Pancreas (tissue), 10 donors: Measurements from ENCODE around the gene IFRD2. TPM values are rescaled to one million over a fixed set of nuclear protein-coding genes. Genes with fewer than 3 reads are reported as not detected.

ENCODE experiments used
- ATAC-seq, 4 donors: fragments of 200-7000 bp; cut with Tn5 transposase; one replicate each; pipeline versions ENCODE4 v1.8.0 to v1.9.1; 2020; ENCODE audit warnings: mild to moderate bottlenecking in 4 of 4, moderate library complexity in 4 of 4
- DNase-seq, 6 donors: peaks; one replicate each; pipeline ENCODE4 v3.0.0-alpha.2; 2020
- FAIRE-seq: peaks from 2 replicates; lab custom pipeline; 2012; peaks lifted over from hg19 to GRCh38; lab: Jason Lieb, UNC
- H3K27ac ChIP-seq, 4 donors: fragments of 200-600 bp; sonication (generic); 1 replicate in 3 of 4; 2 replicates in 1 of 4; pipeline versions ENCODE4 v1.5.0 to v1.8.0; 2020
- H3K27me3 ChIP-seq, 4 donors: fragments of 200-600 bp; one replicate each; pipeline ENCODE4 v1.8.0; 2021
- H3K36me3 ChIP-seq, 3 donors: fragments of 200-600 bp; sonication (generic) in 1 of 3; one replicate each; pipeline versions ENCODE4 v1.5.0 to v1.8.0; 2020 to 2021
- H3K4me1 ChIP-seq, 3 donors: fragments of 200-600 bp; one replicate each; pipeline ENCODE4 v1.8.0; 2021
- H3K4me3 ChIP-seq, 4 donors: fragments of 200-600 bp; sonication (generic) in 2 of 4; one replicate each; pipeline versions ENCODE4 v1.5.0 to v1.8.0; 2020 to 2021
- H3K9me3 ChIP-seq, 4 donors: fragments of 200-600 bp; one replicate each; pipeline ENCODE4 v1.8.0; 2021
- CTCF ChIP-seq, 4 donors: fragments of 200-600 bp; sonication (generic) in 3 of 4; IDR thresholded peaks; one replicate each; pipeline versions ENCODE4 v1.5.0 to v1.8.0; 2021; ENCODE audit warnings: antibody characterized with exemption in 4 of 4
- WGBS, 2 donors: extraction: QIAGEN DNeasy Blood & Tissue Kit; methylation state at CpG; one replicate each; pipeline ENCODE4 v1.1.7; 2013; 5-methylcytosine and 5-hydroxymethylcytosine counted together
- intact Hi-C, 3 donors: fragments of 100-400 bp; cut with DNase I; formaldehyde crosslinking; loops; one replicate each; pipeline versions ENCODE4 v1.11.1 to v1.14.2; 2022
- polyA plus RNA-seq, 2 donors: library from polyadenylated mRNA; stranded (reverse); fragments of 200-250 nt; gene quantifications; one replicate each; pipeline ENCODE4 v1.2.3, GENCODE V29; 2013
- total RNA-seq, 6 donors: library from RNA; stranded (reverse); fragmentation: NEBNext Ultra II Directional in 4 of 6; extraction: Animal tissue kit (Norgen Biotek cat#: 25700) in 4 of 6; gene quantifications; one replicate each; pipeline versions ENCODE4 v1.2.1 to v1.2.4, GENCODE V29; 2021 to 2023
- donor health status: healthy with polysubstance abuse.
- donor health status: DM: no; HTN: no; CAD: no; lungs with moderate emphysema.
- donor health status: DM: no; HTN: no; CAD: no.
- donor health status: control.
- donor health status: control.
- donor health status: Bipolar disorder and iron deficiency.
- donor health status: DM: yes; HTN: yes; CAD: no.
- donor health status: DM: no; HTN: no; CAD: no.
- donor health status: DM: no; HTN: no; CAD: no.
- donor health status: DM: yes; HTN: yes; CAD: no.

Gene IFRD2
- total and polyA plus RNA-seq, 8 donors, result 47.1 to 117 (median 59.5) TPM

DNA sequence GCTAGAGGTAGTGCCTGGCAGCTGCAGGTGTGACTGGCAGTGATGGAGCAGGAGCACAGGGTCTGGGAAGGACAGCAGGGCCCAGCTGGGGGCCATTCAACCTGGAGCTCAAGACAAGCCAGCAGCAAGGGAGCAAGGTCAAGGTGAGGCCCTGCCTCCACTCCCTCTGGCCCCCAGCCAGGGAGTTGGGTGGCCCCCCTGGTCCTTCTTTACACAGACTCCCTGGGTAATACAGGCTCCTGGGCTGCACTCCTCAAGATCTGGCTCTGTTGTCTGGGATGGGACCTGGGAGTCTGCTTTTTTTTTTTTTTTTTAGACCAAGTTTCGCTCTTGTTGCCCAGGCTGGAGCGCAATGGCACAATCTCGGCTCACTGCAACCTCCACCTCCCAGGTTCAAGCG is 41.7 kb downstream of the IFRD2 start:
- no peak for TF ChIP-seq CTCF (IDR thresholded peaks at IDR 0.05)
- ATAC-seq (no peak), FAIRE-seq (no peak), DNase-seq (no peak)
- no peaks in the 10 kb centered on the region for H3K27me3 ChIP-seq
- peaks cover 0 to 8% (median 6%) of the 10 kb centered on the region in 3 donors for H3K36me3 ChIP-seq
- H3K27ac ChIP-seq, result no peak overlapping the region
- no peak overlapping the region for H3K4me3 ChIP-seq
- no peaks in the 10 kb centered on the region for H3K9me3 ChIP-seq
- H3K4me1 ChIP-seq, result peaks cover 0 to 7% (median 4%) of the 10 kb centered on the region in 3 donors
- intact Hi-C loops, result loop anchor here in 1 of 3 donors (10.0 kb wide), 1 partner anchor 74 kb away; the partner anchor contains the start of genes HYAL2 and TUSC2
- WGBS, 2 donors, result 93 to 95% methylated on average over 4 of the region's 4 CpGs

DNA sequence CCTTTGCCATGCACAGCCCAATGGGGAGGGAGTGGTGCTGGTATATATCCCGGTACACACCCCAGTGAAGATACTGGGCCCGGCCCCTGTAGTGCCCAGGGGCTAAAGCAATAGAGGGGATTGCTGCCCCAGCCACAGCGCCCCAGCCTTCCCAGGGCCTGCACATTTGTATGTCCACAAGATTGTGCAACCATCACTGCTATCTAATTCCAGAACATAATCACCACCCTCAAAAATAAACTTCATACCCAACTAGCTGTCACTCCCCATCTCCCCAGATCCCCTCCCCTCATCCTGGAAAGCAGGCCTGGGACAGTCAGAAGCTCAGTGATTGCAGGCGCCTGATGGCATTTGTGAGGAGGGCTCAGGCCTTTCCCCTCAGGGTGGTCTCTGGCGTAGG is 42.8 kb downstream of the IFRD2 start:
- H3K36me3 ChIP-seq, result peaks cover 0 to 6% (median 4%) of the 10 kb centered on the region in 3 donors
- intact Hi-C loops, result no loop called here
- WGBS, 2 donors, result 93 to 97% methylated on average over 5 of the region's 5 CpGs
- no peak for TF ChIP-seq CTCF (IDR thresholded peaks at IDR 0.05)
- H3K27me3 ChIP-seq, result no peaks in the 10 kb centered on the region
- ATAC-seq (no peak), DNase-seq (no peak), FAIRE-seq (no peak)
- H3K4me1 ChIP-seq, result peaks cover 0 to 12% (median 5%) of the 10 kb centered on the region in 3 donors
- no peak overlapping the region for H3K4me3 ChIP-seq
- H3K9me3 ChIP-seq, result no peaks in the 10 kb centered on the region
- no peak overlapping the region for H3K27ac ChIP-seq

DNA sequence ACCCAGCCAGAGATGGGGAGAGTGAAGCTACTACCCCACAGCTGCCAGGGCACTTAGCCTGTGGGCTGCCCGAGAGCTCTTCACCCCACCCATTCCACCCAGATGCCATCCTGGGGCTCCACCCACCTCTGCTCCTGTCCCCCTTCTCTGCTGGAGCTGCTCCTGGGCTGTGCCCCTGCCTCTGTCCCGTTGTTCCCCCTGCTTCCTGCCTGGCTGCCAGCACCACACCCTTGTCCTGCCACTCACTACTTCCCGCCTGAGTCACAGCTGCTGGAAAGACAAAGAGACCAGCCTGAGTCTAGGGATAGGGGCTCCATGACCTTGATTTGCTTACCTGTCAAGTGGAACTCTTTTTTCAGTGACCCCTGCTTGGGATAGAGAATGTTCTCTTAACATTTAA is 43.8 kb downstream of the IFRD2 start:
- Histone ChIP-seq H3K4me3 (no peak overlapping the region), H3K27ac (peak overlapping the region in 1 of 4 donors; percentile 44), H3K4me1 (peaks cover 0 to 15% (median 5%) of the 10 kb centered on the region in 3 donors), H3K27me3 (no peaks in the 10 kb centered on the region), H3K36me3 (peaks cover 0 to 6% (median 4%) of the 10 kb centered on the region in 3 donors), H3K9me3 (no peaks in the 10 kb centered on the region)
- 41 to 46% methylated on average over 3 of the region's 3 CpGs for WGBS, 2 donors
- ATAC-seq, result no peak
- no peak for FAIRE-seq
- no peak for DNase-seq
- intact Hi-C loops, result no loop called here
- TF ChIP-seq CTCF (IDR thresholded peaks at IDR 0.05), result no peak

DNA sequence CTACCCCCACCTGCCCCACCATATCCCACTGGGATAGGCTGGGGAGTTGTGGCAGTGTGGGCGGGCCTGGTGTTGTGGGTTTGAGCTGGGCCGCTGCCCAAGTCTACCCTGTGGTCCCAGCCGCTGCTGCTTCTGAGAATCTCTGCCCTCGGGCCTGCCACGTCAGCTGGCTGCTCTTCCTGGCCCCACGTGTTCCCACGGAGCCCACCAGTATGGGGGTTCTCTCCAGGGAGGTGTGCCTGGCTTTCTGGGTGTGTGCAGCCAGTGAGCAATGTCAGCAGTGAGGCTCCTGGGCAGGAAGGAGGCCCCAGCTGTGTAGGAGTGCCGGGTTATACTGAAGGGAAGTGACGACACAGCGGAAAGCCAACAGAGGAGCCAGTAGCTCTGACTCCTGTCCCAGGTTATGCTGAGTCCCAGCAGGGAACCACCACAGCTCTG is 45.7 kb downstream of the IFRD2 start:
- Histone ChIP-seq H3K9me3 (no peaks in the 10 kb centered on the region), H3K4me3 (peak overlapping the region in 1 of 4 donors; percentile 56), H3K4me1 (peaks cover 0 to 24% (median 5%) of the 10 kb centered on the region in 3 donors), H3K36me3 (no peaks in the 10 kb centered on the region), H3K27me3 (no peaks in the 10 kb centered on the region), H3K27ac (peak overlapping the region in 3 of 4 donors; percentile 18 to 73 (median 70))
- intact Hi-C loops, result no loop called here
- no peak for TF ChIP-seq CTCF (IDR thresholded peaks at IDR 0.05)
- FAIRE-seq, result no peak
- WGBS, 2 donors, result 35 to 40% methylated on average over 10 of the region's 10 CpGs
- peak in 3 of 4 donors; percentile 4 to 31 (median 16) for ATAC-seq
- no peak for DNase-seq

DNA sequence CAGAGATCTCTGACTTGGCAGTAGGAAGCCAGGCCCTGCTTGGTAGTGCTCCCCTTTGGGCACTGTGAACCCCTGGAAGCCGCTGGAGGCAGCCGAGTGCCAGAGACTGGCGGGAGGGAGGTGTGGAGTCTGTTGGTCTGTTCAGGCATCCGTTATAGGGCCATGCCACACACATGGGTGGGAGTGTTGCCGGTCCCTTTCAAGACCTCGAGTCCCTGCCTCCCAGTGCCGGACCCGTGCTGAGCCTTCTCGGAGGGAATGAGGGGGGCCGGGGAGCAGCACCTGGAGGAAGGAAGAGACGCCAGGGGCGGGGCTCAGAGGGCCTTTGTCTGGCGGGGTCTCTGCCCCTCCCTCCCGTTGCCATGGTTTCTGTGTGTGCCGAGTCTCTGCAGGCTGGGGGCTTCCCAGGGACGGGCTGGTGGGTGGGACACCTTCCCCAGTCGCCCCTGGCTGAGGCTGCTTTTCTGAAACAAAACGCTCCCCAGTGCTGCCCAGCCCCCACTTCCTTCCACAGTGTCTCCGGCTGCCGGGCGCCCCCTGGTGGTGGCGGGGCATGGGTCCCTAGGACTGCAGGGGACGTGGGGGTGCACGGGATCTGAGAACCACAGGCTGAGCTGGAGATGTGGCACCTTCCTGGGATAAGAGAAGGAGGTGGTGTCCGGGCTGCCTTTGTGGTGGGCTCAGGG is 46.3 kb downstream of the IFRD2 start:
- WGBS, 2 donors, result 2 to 3% methylated on average over 20 to 25 of the region's 25 CpGs
- FAIRE-seq, result no peak
- H3K4me1 ChIP-seq, result peaks cover 0 to 24% (median 5%) of the 10 kb centered on the region in 3 donors

More for the DNA sequence above, 46.3 kb downstream of the IFRD2 start:
- TF ChIP-seq CTCF (IDR thresholded peaks at IDR 0.05), result peak; percentile 92 to 98 (median 97)
- intact Hi-C loops, result no loop called here
- Histone ChIP-seq H3K9me3 (no peaks in the 10 kb centered on the region), H3K4me3 (peak overlapping the region in 3 of 4 donors; percentile 9 to 56 (median 40)), H3K36me3 (no peaks in the 10 kb centered on the region), H3K27ac (peak overlapping the region; percentile 18 to 73 (median 56)), H3K27me3 (no peaks in the 10 kb centered on the region)
- peak; percentile 90 to 91 (median 90) for ATAC-seq
- DNase-seq, result peak; percentile 79 to 99 (median 91)
